ENCODE measurements around the gene PRDM11. TPM values are rescaled to one million over a fixed set of nuclear protein-coding genes. Genes with fewer than 3 reads are reported as not detected.

Gene PRDM11
- total RNA-seq, 2 experiments from 2014 or later = 2.5 to 4.6 TPM

DNA sequence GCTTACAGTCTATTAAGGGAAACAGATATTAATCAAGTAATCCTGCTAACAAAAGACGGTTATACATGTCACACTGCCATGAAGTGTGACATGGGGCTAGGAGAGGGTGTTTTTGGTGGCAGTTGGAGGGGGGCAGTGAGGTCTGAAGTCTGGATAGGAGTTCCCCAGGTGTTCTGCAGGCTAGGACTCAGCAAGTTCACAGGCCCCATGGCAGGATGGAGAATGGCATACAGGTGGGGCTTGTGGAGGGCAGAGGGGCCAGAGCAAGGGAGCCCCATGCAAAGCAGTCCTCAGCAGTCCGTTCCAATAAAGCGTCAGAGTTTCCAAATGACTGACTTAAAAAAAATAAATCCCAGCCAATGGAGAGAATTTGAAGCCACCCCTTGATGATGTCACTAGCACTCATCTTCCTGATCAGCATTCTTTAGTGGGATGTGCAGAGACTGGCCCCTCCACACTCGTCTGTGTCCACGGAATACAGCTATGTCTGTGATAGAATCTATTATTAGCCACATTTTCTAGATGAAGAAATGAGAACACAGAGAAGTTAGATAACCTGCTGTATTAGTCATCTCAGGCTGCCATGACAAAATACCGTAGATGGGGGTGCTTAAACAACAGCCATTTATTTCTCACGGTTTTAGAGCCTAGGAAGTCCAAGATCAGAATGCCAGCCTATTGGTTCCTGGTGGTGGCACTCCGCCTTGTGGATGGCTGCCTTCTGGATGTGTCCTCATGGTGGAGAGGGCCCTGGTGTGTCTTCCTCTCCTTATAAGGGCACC lies 32.6 kb downstream of the PRDM11 start:
- H3K36me3 Mint-ChIP-seq = no peaks in the 10 kb centered on the region
- H3K27me3 Mint-ChIP-seq = peaks cover 25% of the 10 kb centered on the region
- H3K4me1 Mint-ChIP-seq = peaks cover 4% of the 10 kb centered on the region
- CTCF ChIA-PET = no interaction called here
- H3K9me3 Mint-ChIP-seq (ENCODE audit: low read depth) = no peaks in the 10 kb centered on the region
- H3K4me3 Mint-ChIP-seq = no peak overlapping the region
- no peak for DNase-seq
- no peak for ATAC-seq
- no peak overlapping the region for H3K27ac Mint-ChIP-seq

DNA sequence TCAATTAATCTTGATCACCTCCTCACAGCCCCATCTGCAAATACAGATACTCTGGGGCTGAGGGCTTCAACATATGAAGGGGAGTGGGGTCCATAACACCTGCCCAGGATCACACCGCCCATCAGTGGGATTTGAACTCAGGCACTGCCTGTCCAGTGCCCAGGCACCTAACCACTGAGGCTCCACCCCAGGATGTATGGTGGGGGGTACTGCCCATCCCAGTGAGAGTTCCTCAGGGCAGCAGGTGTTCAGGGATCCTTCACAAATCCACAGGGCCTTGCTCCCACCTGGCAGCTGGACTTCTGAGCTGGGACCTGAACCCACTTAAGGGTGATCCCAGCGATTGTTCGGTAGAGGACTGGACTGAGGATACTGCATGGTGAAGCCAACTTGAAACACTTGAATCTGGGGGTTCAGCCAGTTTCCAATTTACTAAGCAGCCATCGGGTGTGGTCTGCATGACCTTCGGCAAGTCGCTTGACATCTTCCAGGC lies 33.3 kb downstream of the PRDM11 start:
- no peaks in the 10 kb centered on the region for H3K36me3 Mint-ChIP-seq
- no peak overlapping the region for H3K27ac Mint-ChIP-seq
- H3K27me3 Mint-ChIP-seq = peaks cover 25% of the 10 kb centered on the region
- peak overlapping the region; percentile 60 for H3K4me3 Mint-ChIP-seq
- CTCF ChIA-PET = no interaction called here
- no peaks in the 10 kb centered on the region for H3K9me3 Mint-ChIP-seq (ENCODE audit: low read depth)
- H3K4me1 Mint-ChIP-seq = peaks cover 4% of the 10 kb centered on the region
- DNase-seq (no peak), ATAC-seq (no peak)

DNA sequence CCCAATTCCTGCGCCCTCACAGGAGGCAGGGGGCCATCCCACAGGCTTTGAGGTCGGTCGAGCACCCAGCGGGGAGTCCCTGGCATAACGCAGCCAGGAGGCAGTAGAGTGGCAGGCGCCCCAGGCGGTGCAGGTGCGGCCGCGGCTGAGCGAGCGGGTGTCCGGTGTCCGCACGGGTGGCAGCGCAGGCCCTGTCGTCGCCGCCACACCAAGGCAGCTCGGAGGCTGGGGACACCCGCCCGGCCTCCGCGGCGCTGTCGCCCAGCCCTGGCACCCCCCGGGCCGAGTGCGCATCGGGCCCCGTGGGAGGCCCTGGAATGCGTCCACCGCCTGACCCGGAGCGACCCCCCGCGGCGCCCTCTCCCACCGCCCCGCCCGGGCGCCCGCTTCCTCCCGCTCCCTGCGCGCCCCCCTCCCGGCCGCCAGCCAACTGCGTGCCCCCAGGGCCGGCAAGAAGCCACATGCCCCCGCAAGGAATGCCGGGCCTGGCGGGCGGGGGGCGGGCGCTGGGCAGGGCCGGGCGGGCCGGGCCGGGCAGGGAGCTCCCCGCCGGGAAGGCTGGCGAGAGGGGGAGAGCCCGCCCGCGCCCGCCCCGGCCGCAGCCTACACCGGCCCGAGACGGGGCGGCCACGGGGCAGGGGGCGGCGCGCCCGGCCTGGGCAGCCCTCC lies 33.9 kb downstream of the PRDM11 start:
- CTCF ChIA-PET = no interaction called here
- H3K4me3 Mint-ChIP-seq = peak overlapping the region; percentile 60
- no peak overlapping the region for H3K27ac Mint-ChIP-seq
- peak; percentile 37 for ATAC-seq
- no peaks in the 10 kb centered on the region for H3K36me3 Mint-ChIP-seq
- DNase-seq = no peak
- peaks cover 25% of the 10 kb centered on the region for H3K27me3 Mint-ChIP-seq
- no peaks in the 10 kb centered on the region for H3K9me3 Mint-ChIP-seq (ENCODE audit: low read depth)
- H3K4me1 Mint-ChIP-seq = peaks cover 4% of the 10 kb centered on the region

DNA sequence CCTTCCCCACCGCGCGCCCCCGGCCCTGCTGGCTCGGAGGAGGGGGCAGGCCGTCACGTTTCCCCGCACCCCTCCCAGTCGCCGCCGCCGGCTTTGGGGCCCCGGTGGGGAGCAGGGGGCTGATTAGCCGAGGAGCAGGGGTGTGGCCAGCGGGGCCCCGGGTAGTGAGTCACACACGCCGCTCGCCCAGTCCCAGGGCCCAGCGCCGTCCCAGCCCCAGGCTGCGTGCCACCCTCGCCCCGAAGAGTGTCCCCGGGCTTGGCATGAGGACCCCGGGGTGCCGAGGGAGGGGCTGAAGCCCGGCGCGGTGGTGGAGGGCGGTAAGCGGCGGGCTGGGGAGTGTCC lies 34.4 kb downstream of the PRDM11 start:
- H3K27ac Mint-ChIP-seq = no peak overlapping the region
- peaks cover 25% of the 10 kb centered on the region for H3K27me3 Mint-ChIP-seq
- DNase-seq = no peak
- no peaks in the 10 kb centered on the region for H3K9me3 Mint-ChIP-seq (ENCODE audit: low read depth)
- peak; percentile 82 for ATAC-seq
- CTCF ChIA-PET = no interaction called here
- peaks cover 4% of the 10 kb centered on the region for H3K4me1 Mint-ChIP-seq
- H3K36me3 Mint-ChIP-seq = no peaks in the 10 kb centered on the region
- H3K4me3 Mint-ChIP-seq = no peak overlapping the region

DNA sequence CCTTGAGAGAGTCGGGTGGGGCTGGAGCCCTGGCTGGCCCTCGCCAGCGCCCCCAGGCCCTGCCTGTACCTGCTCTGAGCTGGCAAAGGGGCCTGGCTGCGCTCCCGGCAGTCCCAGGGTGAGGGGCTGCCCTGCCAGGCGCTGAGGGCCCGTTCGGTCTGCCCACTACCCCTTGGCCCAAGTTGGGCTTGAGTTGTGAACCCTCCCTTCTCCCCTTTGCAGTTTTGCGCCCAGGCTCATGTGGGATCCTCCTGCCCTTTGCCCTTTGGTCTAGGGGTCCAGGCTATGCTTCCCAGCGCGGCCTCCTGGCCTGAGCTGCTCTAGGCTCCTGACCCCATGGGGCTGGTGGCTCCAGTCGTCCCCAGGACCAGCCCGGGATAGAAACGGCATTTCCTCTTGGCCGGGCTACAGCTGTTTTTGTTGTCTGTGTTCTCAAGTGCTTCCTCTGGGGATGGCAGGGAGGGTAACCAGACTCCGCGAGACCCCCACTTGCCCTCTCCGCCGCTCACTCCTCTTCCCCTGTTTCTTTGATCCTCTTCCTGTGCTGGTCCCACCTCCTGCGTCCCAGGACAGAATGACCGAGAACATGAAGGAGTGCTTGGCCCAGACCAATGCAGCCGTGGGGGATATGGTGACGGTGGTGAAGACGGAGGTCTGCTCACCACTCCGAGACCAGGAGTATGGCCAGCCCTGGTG lies 34.9 kb downstream of the PRDM11 start:
- Mint-ChIP-seq H3K27me3 (peaks cover 25% of the 10 kb centered on the region), H3K27ac (no peak overlapping the region), H3K4me3 (no peak overlapping the region), H3K36me3 (no peaks in the 10 kb centered on the region), H3K9me3 (ENCODE audit: low read depth) (no peaks in the 10 kb centered on the region), H3K4me1 (peaks cover 4% of the 10 kb centered on the region)
- DNase-seq = no peak
- CTCF ChIA-PET = no interaction called here
- no peak for ATAC-seq

DNA sequence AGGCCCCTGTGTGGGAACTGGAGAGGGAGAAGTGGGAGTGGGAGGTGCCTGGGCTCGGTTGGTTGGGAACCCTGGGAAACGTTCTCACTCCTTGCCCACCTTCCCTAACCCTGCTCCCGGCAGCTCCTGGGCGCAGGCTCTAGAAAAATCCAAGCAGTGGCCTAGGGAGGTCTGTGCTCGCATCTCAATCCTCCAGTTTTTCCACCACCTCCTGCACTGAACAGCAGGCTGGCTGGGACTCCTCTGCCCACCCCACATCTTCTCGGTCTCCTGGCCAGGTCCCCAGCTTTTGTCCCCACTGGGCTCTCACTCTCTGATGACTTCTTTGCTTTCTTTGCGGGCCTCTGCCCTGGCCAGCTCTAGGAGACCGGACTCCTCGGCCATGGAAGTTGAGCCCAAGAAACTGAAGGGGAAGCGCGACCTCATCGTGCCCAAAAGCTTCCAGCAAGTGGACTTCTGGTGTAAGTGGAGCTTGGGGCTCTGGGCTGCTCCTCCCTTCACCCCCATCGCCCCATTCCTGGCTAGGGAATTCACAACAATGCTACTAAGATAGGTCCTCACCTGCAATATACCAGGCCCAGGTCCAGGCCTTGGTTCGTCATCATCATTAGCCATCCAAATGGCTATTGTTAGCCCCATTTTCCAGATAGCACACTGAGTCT lies 35.6 kb downstream of the PRDM11 start:
- no peaks in the 10 kb centered on the region for H3K9me3 Mint-ChIP-seq (ENCODE audit: low read depth)
- no peak overlapping the region for H3K27ac Mint-ChIP-seq
- no peak for ATAC-seq
- DNase-seq = no peak
- H3K4me3 Mint-ChIP-seq = no peak overlapping the region
- H3K4me1 Mint-ChIP-seq = peaks cover 4% of the 10 kb centered on the region
- H3K27me3 Mint-ChIP-seq = peaks cover 25% of the 10 kb centered on the region
- no peaks in the 10 kb centered on the region for H3K36me3 Mint-ChIP-seq
- CTCF ChIA-PET = no interaction called here

DNA sequence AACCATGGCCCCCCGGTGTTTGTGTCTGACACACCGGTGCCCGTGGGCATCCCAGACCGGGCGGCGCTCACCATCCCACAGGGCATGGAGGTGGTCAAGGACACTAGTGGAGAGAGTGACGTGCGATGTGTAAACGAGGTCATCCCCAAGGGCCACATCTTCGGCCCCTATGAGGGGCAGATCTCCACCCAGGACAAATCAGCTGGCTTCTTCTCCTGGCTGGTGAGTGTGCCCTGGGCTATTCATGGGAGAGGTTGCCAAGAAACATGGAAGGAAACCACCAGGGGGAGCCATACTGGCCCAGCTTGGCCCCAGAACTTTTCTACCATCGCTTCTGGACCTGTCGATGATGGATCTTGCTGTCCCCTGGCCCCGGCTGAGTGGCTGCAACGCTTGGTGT lies 36.5 kb downstream of the PRDM11 start:
- Mint-ChIP-seq H3K9me3 (ENCODE audit: low read depth) (no peaks in the 10 kb centered on the region), H3K4me3 (no peak overlapping the region), H3K36me3 (no peaks in the 10 kb centered on the region), H3K27me3 (peaks cover 23% of the 10 kb centered on the region), H3K27ac (no peak overlapping the region), H3K4me1 (peaks cover 4% of the 10 kb centered on the region)
- ATAC-seq = no peak
- DNase-seq = no peak
- CTCF ChIA-PET = no interaction called here

DNA sequence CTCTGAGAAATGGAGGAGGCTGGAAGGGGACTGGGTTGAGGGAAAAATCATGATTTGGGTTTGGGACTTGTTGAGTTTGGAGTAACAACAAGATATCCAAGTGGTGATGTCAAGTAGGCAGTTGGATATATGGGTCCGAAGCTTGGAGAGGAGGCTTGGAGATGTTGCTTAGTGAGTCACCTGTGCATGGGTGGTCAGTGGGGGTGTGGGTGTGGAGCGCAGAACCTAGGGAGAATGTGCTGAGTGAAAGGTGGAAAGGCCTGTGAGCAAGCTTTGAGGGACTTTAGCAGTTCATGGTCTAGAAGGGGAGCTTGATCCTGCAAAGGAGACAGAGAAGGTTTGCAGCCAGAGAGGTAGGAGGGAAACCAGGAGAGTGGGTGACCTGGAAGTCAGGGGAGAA lies 38.2 kb downstream of the PRDM11 start:
- Mint-ChIP-seq H3K27ac (no peak overlapping the region), H3K36me3 (no peaks in the 10 kb centered on the region), H3K4me3 (no peak overlapping the region), H3K9me3 (ENCODE audit: low read depth) (no peaks in the 10 kb centered on the region), H3K4me1 (peaks cover 4% of the 10 kb centered on the region), H3K27me3 (peaks cover 13% of the 10 kb centered on the region)
- ATAC-seq (no peak), DNase-seq (no peak)
- CTCF ChIA-PET = interaction anchor here (1.4 kb wide), 1 partner anchor 49 kb away, joined by 3 read pairs; no protein-coding TSS in a partner anchor

DNA sequence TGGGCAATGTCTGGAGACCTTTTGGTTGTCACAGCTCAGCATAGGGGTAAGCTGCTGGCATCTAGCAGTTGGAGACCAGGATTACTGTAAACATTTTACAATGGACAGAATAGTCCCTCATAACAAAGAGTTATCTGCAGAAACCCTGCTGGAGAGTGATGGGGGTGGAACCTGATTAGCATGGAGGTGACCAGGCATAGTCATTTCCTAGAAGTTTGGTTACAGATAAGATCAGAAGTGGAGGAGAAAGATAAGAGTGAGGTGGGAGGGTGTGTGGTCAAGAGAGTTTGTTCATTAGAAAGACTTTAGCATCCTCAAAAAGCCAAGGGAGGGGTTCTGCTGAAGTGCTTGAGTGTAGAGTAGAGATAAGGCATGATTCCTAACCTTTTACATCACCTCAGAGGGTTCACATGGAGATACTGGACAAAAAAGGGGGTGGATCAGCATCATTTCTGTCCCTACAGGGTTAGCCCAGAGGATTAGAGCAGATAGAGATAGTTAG lies 38.8 kb downstream of the PRDM11 start:
- DNase-seq (no peak), ATAC-seq (no peak)
- Mint-ChIP-seq H3K27ac (no peak overlapping the region), H3K36me3 (no peaks in the 10 kb centered on the region), H3K4me3 (no peak overlapping the region), H3K9me3 (ENCODE audit: low read depth) (no peaks in the 10 kb centered on the region), H3K27me3 (peaks cover 8% of the 10 kb centered on the region), H3K4me1 (no peaks in the 10 kb centered on the region)
- CTCF ChIA-PET = interaction anchor here (1.4 kb wide), 1 partner anchor 48 kb away, joined by 3 read pairs; no protein-coding TSS in a partner anchor

DNA sequence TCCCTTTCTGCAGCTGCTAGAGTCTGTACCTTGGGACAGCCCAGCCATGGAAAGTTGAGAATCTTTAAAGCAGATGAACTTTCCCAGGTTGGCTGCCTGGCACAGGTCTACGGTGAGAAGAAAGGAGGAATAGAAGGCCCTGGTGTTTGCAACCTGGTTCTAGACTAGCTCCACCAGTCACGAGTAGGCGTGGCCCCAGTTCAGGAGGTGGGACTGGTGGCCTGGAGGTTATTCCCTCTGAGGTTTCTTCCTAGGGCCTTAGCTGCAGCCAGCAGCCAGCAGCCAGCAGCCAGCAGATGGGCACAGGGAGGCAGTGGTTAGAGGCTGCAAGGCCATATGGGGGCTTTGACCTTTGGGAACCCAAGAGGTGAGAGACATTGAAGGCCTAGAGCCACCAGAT lies 40.9 kb downstream of the PRDM11 start:
- Mint-ChIP-seq H3K27ac (no peak overlapping the region), H3K27me3 (no peaks in the 10 kb centered on the region), H3K4me3 (no peak overlapping the region), H3K4me1 (no peaks in the 10 kb centered on the region), H3K36me3 (no peaks in the 10 kb centered on the region), H3K9me3 (ENCODE audit: low read depth) (no peaks in the 10 kb centered on the region)
- CTCF ChIA-PET = no interaction called here
- DNase-seq (no peak), ATAC-seq (no peak)

DNA sequence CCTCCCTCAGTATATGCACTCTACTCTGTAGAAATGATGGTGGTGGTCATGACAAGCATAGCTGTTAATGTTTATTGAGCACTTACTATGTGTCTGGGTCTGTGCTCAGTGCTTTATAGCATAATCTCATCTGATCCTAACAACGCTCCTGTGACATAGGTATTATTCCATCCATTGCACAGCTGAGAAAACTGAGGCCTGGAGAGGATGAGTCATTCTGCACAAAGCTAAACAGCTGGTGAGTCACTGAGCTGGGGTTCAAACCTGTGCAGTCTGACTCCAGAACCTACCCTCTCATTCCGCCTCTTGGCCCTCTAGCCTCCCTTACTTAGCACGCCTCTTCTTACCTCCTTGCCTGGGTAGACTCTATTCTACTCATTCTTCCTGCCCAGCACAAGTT lies 41.7 kb downstream of the PRDM11 start:
- H3K4me1 Mint-ChIP-seq = no peaks in the 10 kb centered on the region
- H3K9me3 Mint-ChIP-seq (ENCODE audit: low read depth) = no peaks in the 10 kb centered on the region
- no peak overlapping the region for H3K27ac Mint-ChIP-seq
- H3K4me3 Mint-ChIP-seq = no peak overlapping the region
- H3K27me3 Mint-ChIP-seq = no peaks in the 10 kb centered on the region
- ATAC-seq (no peak), DNase-seq (no peak)
- no peaks in the 10 kb centered on the region for H3K36me3 Mint-ChIP-seq
- CTCF ChIA-PET = no interaction called here

DNA sequence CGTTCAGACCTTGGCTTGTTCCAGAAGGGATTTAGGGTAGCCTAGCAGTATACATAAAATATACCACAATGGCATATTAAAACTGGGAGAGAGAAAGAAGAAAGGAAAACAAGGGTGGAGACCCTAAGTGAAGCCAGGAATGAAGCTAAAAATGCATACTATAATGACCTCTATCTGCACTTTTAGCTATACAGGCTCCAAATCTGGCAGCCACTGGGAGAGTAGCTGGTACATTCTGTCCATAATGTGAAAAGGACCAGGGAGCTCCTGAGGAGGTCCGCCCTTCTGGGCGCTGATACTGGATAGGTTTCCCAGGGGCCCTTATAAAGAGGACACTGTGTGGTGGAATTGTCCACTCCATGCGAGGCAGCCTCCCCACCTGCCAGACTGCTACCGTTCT lies 42.8 kb downstream of the PRDM11 start:
- no peaks in the 10 kb centered on the region for H3K4me1 Mint-ChIP-seq
- H3K27ac Mint-ChIP-seq = no peak overlapping the region
- CTCF ChIA-PET = interaction anchor here (0.9 kb wide), 1 partner anchor 14 kb away, joined by 3 read pairs; no protein-coding TSS in a partner anchor
- DNase-seq = no peak
- H3K9me3 Mint-ChIP-seq (ENCODE audit: low read depth) = no peaks in the 10 kb centered on the region
- H3K36me3 Mint-ChIP-seq = no peaks in the 10 kb centered on the region
- no peak overlapping the region for H3K4me3 Mint-ChIP-seq
- no peak for ATAC-seq
- no peaks in the 10 kb centered on the region for H3K27me3 Mint-ChIP-seq

DNA sequence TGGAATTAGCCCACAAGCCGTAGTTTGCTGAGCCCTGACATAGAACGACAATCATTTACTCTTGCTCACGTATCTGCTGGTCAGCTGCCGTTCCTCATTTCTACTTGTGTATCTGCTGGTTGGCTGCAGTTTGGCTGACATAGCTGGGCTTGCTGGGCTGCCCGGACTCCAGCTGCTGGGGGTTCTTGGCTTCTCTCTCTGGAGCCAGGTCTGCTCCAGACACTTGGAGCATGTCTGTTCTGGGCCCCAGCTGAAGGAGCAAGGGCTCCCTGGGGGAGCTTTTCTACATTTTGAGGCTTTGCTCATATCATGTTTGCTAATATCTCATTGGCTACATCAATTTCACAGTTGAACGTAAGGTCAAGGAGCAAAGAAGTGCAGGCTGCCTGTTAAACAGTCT lies 47.3 kb downstream of the PRDM11 start:
- no peaks in the 10 kb centered on the region for H3K9me3 Mint-ChIP-seq (ENCODE audit: low read depth)
- DNase-seq = no peak
- no peaks in the 10 kb centered on the region for H3K4me1 Mint-ChIP-seq
- ATAC-seq = no peak
- no peak overlapping the region for H3K4me3 Mint-ChIP-seq
- no peaks in the 10 kb centered on the region for H3K36me3 Mint-ChIP-seq
- CTCF ChIA-PET = interaction anchor here (1.2 kb wide), 2 partner anchors 84 to 88 kb away, joined by 3 read pairs; no protein-coding TSS in a partner anchor
- no peaks in the 10 kb centered on the region for H3K27me3 Mint-ChIP-seq
- H3K27ac Mint-ChIP-seq = no peak overlapping the region
